SU-DHL-6 (cell line): ENCODE results near the gene SNTG2.

Source experiments
- H2AFZ ChIP-seq: fragments of 200-600 bp; sonication (generic); 2 replicates; pipeline ENCODE4 v1.6.1; 2014; ENCODE audit warnings: low read depth, mild to moderate bottlenecking, moderate library complexity, mixed read lengths, antibody characterized with exemption, low read length; ENCODE audit not compliant: severe bottlenecking
- H3F3A ChIP-seq: fragments of 200-600 bp; shearing (Covaris generic); 2 replicates; pipeline ENCODE4 v1.6.0; 2016; ENCODE audit warnings: antibody characterized with exemption, mild to moderate bottlenecking; ENCODE audit not compliant: insufficient read depth
- H3K27ac ChIP-seq: fragments of 200-600 bp; sonication (generic); 2 replicates; pipeline ENCODE4 v1.5.1; 2016; ENCODE audit warnings: low read depth, mild to moderate bottlenecking, low read length, moderate library complexity, mixed read lengths
- H3K27me3 ChIP-seq: fragments of 200-600 bp; sonication (generic), shearing (Covaris generic); 2 replicates; pipeline ENCODE4 v1.6.0; 2014; ENCODE audit warnings: mild to moderate bottlenecking, low read length
- H3K36me3 ChIP-seq: fragments of 200-600 bp; sonication (generic); 2 replicates; pipeline ENCODE4 v1.6.1; 2014; ENCODE audit warnings: mild to moderate bottlenecking, low read length, mixed read lengths
- H3K4me2 ChIP-seq: fragments of 300-600, 200-600 bp; shearing (Covaris generic), sonication (generic); 2 replicates; pipeline ENCODE4 v1.6.0; 2014; ENCODE audit warnings: low read length, low read depth, mild to moderate bottlenecking; ENCODE audit not compliant: poor library complexity, severe bottlenecking
- H3K4me3 ChIP-seq: fragments of 200-600 bp; sonication (generic); 2 replicates; pipeline ENCODE4 v1.5.1; 2014; ENCODE audit warnings: antibody characterized with exemption, low read length, mild to moderate bottlenecking, mixed read lengths; ENCODE audit not compliant: insufficient read depth, poor library complexity, severe bottlenecking
- H3K79me2 ChIP-seq: fragments of 200-600 bp; sonication (generic); 2 replicates; pipeline ENCODE4 v1.6.1; 2014; ENCODE audit warnings: mild to moderate bottlenecking, low read length, moderate library complexity; ENCODE audit not compliant: insufficient read depth
- H3K9ac ChIP-seq: fragments of 200-600 bp; sonication (generic); 2 replicates; pipeline ENCODE4 v1.7.0; 2014; ENCODE audit warnings: mild to moderate bottlenecking, low read length
- H3K9me2 ChIP-seq: fragments of 200-600 bp; sonication (generic); replicated peaks from 2 replicates; pipeline ENCODE4 v1.6.1; 2014; ENCODE audit warnings: low read length; ENCODE audit not compliant: insufficient read depth
- H3K9me3 ChIP-seq: fragments of 200-600 bp; sonication (generic); 2 replicates; pipeline ENCODE4 v1.6.1; 2014; ENCODE audit warnings: low read length, mixed read lengths; ENCODE audit not compliant: insufficient read depth
- H4K20me1 ChIP-seq: fragments of 200-600 bp; sonication (generic); 2 replicates; pipeline ENCODE4 v1.6.1; 2014; ENCODE audit warnings: low read depth, mild to moderate bottlenecking, antibody characterized with exemption, low read length, moderate library complexity, mixed read lengths
- CTCF ChIP-seq: fragments of 200-600 bp; sonication (generic); IDR thresholded peaks from one replicate; pipeline ENCODE4 v1.5.1; 2017; ENCODE audit warnings: antibody characterized with exemption, mild to moderate bottlenecking, low read length, moderate library complexity; ENCODE audit not compliant: insufficient read depth, poor library complexity, severe bottlenecking
- EZH2phosphoT487 ChIP-seq: fragments of 200-600 bp; sonication (generic), shearing (Covaris generic); conservative IDR thresholded peaks from 2 replicates; pipeline ENCODE4 v1.6.1; 2018; ENCODE audit warnings: mild to moderate bottlenecking, antibody characterized with exemption, low read length, moderate library complexity, mixed read lengths

The SNTG2 gene

GRCh38 chr2:1262609-1263008, 312.0 kb downstream of the SNTG2 start:
- Histone ChIP-seq H3K79me2 (no peaks in the 10 kb centered on the region), H3K9ac (no peak overlapping the region), H2AFZ (no peak overlapping the region), H3K4me3 (no peak overlapping the region), H3K4me2 (no peak overlapping the region), H3K9me3 (no peaks in the 10 kb centered on the region), H3K27ac (no peak overlapping the region), H3K27me3 (no peaks in the 10 kb centered on the region), H3K36me3 (no peaks in the 10 kb centered on the region), H3K9me2 (no peaks in the 10 kb centered on the region), H3F3A (no peaks in the 10 kb centered on the region), H4K20me1 (no peaks in the 10 kb centered on the region)
- no peak for TF ChIP-seq CTCF
- no peak for TF ChIP-seq EZH2phosphoT487

GRCh38 chr2:1265454-1265853, 314.8 kb downstream of the SNTG2 start:
- Histone ChIP-seq H3K27ac (no peak overlapping the region), H4K20me1 (no peaks in the 10 kb centered on the region), H3K27me3 (no peaks in the 10 kb centered on the region), H3K36me3 (no peaks in the 10 kb centered on the region), H3K79me2 (no peaks in the 10 kb centered on the region), H3K9me2 (no peaks in the 10 kb centered on the region), H3K9me3 (no peaks in the 10 kb centered on the region), H3K9ac (no peak overlapping the region), H3F3A (no peaks in the 10 kb centered on the region), H3K4me2 (no peak overlapping the region), H2AFZ (no peak overlapping the region), H3K4me3 (no peak overlapping the region)
- TF ChIP-seq EZH2phosphoT487 (no peak), CTCF (no peak)

- Histone ChIP-seq H3K27me3 (no peaks in the 10 kb centered on the region), H3K9me2 (no peaks in the 10 kb centered on the region), H3K27ac (no peak overlapping the region), H4K20me1 (no peaks in the 10 kb centered on the region), H3K4me3 (no peak overlapping the region), H2AFZ (no peak overlapping the region), H3K79me2 (no peaks in the 10 kb centered on the region), H3K9ac (no peak overlapping the region), H3K4me2 (no peak overlapping the region), H3F3A (no peaks in the 10 kb centered on the region), H3K36me3 (no peaks in the 10 kb centered on the region), H3K9me3 (no peaks in the 10 kb centered on the region)
- no peak for TF ChIP-seq CTCF
- no peak for TF ChIP-seq EZH2phosphoT487
Observed at GRCh38 chr2:1266351-1266750, 315.7 kb downstream of the SNTG2 start.
